Lower lobe of right lung (tissue), 2 donors: ENCODE results near the gene CHAMP1. TPM values are rescaled to one million over a fixed set of nuclear protein-coding genes. Genes with fewer than 3 reads are reported as not detected.

Experiments used
- ATAC-seq, 2 donors: fragments of 200-7000 bp; cut with Tn5 transposase; one replicate each; pipeline ENCODE4 v1.9.1; 2020 to 2022; ENCODE audit warnings: mild to moderate bottlenecking in 2 of 2, moderate library complexity in 2 of 2
- DNase-seq: peaks from one replicate; pipeline ENCODE4 v3.0.0-alpha.2; 2020
- H3K27ac ChIP-seq: fragments of 200-600 bp; one replicate; pipeline ENCODE4 v1.8.0; 2022
- H3K27me3 ChIP-seq: fragments of 200-600 bp; one replicate; pipeline ENCODE4 v1.8.0; 2022; ENCODE audit warnings: low read depth
- H3K36me3 ChIP-seq: fragments of 200-600 bp; one replicate; pipeline ENCODE4 v1.8.0; 2022; ENCODE audit warnings: mild to moderate bottlenecking
- H3K4me1 ChIP-seq: fragments of 200-600 bp; one replicate; pipeline ENCODE4 v1.8.0; 2022
- H3K4me3 ChIP-seq: fragments of 200-600 bp; one replicate; pipeline ENCODE4 v1.8.0; 2022; ENCODE audit warnings: mild to moderate bottlenecking
- H3K9me3 ChIP-seq: fragments of 200-600 bp; one replicate; pipeline ENCODE4 v1.8.0; 2022
- CTCF ChIP-seq: fragments of 200-600 bp; IDR thresholded peaks from one replicate; pipeline ENCODE4 v1.8.0; 2022; ENCODE audit warnings: antibody characterized with exemption, mild to moderate bottlenecking
- intact Hi-C: fragments of 100-400 bp; cut with DNase I; formaldehyde crosslinking; loops from one replicate; pipeline ENCODE4 v1.11.0; 2022
- total RNA-seq: library from RNA; stranded (reverse); fragmentation: NEBNext Ultra II Directional; extraction: Animal tissue kit (Norgen Biotek cat#: 25700); gene quantifications from one replicate; pipeline ENCODE4 v1.2.1, GENCODE V29; 2021
- donor health status: DM: no; HTN: yes; CAD: no; lungs with severe emphysema.

Gene CHAMP1
- total RNA-seq, 1 donor from 2014 or later: 19.3 TPM

DNA sequence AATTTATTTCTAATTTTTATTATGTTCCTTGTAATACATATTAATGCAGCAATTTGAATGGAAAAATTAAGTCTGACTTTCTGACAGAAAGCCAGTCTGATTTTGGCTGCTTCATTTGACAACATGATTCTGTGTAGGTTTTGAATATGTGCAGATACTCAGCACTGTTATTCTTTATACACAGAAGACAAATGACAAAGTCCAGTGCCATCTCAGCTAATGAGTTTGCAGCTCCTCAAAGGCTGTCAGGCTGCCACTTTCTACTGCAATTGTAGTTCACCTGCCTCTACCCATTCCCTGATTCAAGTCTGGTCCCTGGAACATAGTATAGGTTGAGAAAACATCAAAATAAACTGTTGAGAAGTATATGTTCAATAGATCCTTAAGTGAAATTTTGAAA, 2.9 kb upstream of the CHAMP1 start:
- no peaks in the 10 kb centered on the region for H3K9me3 ChIP-seq
- ATAC-seq: no peak
- intact Hi-C loops: no loop called here

GRCh38 chr13:114311908-114312307, 2.4 kb upstream of the CHAMP1 start:
- no peak overlapping the region for H3K4me3 ChIP-seq
- TF ChIP-seq CTCF: no peak
- no peak for DNase-seq
- H3K9me3 ChIP-seq: no peaks in the 10 kb centered on the region
- H3K27me3 ChIP-seq: no peaks in the 10 kb centered on the region
- intact Hi-C loops: no loop called here
- peaks cover 1% of the 10 kb centered on the region for H3K36me3 ChIP-seq
- H3K27ac ChIP-seq: no peak overlapping the region
- peaks cover 28% of the 10 kb centered on the region for H3K4me1 ChIP-seq
- ATAC-seq: no peak

More for the DNA sequence above, 2.9 kb upstream of the CHAMP1 start:
- H3K27ac ChIP-seq: no peak overlapping the region
- H3K4me3 ChIP-seq: no peak overlapping the region
- no peak for DNase-seq
- no peak for TF ChIP-seq CTCF
- H3K4me1 ChIP-seq: peaks cover 26% of the 10 kb centered on the region
- H3K36me3 ChIP-seq: peaks cover 6% of the 10 kb centered on the region
- H3K27me3 ChIP-seq: no peaks in the 10 kb centered on the region

- Histone ChIP-seq H3K36me3 (no peaks in the 10 kb centered on the region), H3K27ac (peak overlapping the region; percentile 95), H3K4me3 (peak overlapping the region; percentile 94), H3K4me1 (peaks cover 31% of the 10 kb centered on the region), H3K9me3 (no peaks in the 10 kb centered on the region), H3K27me3 (no peaks in the 10 kb centered on the region)
- no peak for DNase-seq
- ATAC-seq: no peak
- no peak for TF ChIP-seq CTCF
- intact Hi-C loops: no loop called here
Measured at GRCh38 chr13:114313061-114313860, 1.0 kb upstream of the CHAMP1 start.

DNA sequence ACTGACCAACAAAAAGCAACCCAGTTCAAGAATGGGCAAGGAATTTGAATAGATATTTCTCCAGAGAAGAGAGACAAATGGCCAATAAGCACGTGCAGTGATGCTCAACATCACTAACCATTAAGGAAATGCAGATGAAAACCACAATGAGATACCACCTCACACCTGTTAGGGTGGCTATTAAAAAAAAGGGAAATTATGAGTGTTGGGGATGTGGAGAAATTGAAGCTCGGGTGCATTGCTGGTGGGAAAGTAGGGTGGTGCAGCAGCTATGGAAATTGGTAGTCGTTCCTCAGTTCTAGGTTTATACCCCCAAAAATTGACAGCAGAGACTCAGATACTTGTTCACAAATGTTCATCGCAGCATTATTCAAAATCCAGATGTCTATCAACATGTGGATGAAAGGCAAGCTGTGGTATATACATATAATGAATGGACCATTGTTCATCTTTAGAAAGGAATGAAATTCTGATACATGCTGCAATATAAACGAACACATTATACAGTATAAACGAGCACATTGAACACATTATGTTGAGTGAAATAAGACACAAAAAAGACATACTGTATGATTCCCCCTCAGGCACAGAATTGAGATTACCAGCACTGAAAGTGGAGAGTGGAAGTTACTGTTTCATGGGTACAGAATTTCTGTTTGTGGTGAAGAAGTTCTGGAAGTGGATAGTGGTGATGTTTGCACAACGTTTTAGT, 927 bp downstream of the CHAMP1 start:
- no peak for ATAC-seq
- Histone ChIP-seq H3K4me3 (peak overlapping the region; percentile 94), H3K36me3 (no peaks in the 10 kb centered on the region), H3K27me3 (no peaks in the 10 kb centered on the region), H3K9me3 (no peaks in the 10 kb centered on the region), H3K4me1 (peaks cover 45% of the 10 kb centered on the region), H3K27ac (peak overlapping the region; percentile 95)
- intact Hi-C loops: no loop called here
- TF ChIP-seq CTCF: no peak
- DNase-seq: no peak

- Histone ChIP-seq H3K4me1 (peaks cover 38% of the 10 kb centered on the region), H3K9me3 (no peaks in the 10 kb centered on the region), H3K4me3 (no peak overlapping the region), H3K27me3 (no peaks in the 10 kb centered on the region), H3K36me3 (peaks cover 26% of the 10 kb centered on the region), H3K27ac (no peak overlapping the region)
- TF ChIP-seq CTCF: no peak
- no peak for ATAC-seq
- intact Hi-C loops: no loop called here
- DNase-seq: no peak
Measured at GRCh38 chr13:114318624-114319023, 4.3 kb downstream of the CHAMP1 start.
